Measurements from ENCODE around the gene TMEM266.

TMEM266 gene

DNA sequence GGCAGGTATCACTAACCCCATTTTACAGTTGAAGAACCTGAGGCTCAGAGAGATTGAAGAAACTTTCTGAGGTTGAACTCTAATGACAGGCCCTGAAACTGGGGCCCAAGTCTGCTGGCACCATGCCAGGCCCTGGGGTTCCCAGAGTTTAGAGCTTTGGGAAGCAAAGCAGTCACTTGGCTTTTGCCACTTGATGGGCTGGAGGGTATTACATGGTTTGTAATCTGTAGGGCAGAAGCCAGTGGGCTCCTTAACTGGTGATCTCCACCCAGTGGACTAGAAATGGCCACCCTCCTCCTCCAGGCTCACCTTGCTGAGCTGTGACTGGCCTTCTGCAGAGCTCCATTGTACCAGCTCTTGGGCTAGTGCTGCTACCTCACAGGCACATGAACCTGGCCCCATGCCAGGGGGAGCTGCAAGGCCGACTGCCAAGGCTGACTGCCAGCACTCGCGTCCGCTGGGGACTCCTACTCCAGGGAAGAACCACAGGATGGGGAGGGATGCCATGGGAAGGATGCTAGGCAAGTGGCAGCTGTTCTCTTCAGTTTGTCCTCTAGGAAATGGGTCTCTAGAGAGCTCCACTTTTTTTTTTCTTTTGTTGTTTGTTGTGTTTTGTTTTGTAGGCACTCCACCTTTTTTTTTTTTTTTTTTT, 146.7 kb downstream of the TMEM266 start:
- DNase-seq = no peak

DNA sequence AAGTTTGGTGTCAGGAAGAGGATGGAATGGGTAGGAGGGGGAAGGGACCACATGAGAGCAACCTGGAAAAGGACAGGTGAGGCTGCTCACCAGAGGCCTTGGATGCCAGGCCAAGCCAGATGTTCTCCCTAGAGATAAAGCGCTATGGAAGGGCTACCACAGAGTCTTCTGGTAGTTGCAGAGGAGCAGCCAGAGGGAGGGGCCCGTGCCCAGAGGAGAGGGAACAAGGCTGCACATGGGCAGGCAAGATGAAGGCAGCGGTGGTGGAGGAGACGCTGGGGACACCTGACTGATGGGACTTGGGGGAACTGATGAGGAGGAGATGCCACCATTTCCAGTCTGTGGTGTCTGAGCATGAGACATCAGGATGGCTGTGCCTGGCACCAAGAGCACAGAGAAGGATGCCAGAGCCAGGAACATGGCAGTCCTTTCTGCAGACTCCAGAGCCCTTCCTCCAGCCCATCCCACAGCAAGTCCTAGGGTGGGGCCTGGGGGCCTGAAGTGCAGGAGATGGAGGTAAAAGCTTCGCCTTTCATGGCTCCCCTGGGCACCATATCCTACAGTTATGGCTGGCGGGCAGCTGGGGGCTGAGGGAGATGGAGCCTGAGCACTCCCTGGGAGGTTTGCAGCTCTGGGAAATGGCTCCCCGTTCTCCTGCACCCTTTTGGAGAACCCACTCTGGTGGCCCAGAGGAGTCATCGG, 148.4 kb downstream of the TMEM266 start:
- no peak for DNase-seq

GRCh38 chr15:76208786-76209424, 149.1 kb downstream of the TMEM266 start:
- DNase-seq = no peak

- DNase-seq = no peak
These were observed 149.7 kb downstream of the TMEM266 start for GRCh38 chr15:76209523-76209922.

DNA sequence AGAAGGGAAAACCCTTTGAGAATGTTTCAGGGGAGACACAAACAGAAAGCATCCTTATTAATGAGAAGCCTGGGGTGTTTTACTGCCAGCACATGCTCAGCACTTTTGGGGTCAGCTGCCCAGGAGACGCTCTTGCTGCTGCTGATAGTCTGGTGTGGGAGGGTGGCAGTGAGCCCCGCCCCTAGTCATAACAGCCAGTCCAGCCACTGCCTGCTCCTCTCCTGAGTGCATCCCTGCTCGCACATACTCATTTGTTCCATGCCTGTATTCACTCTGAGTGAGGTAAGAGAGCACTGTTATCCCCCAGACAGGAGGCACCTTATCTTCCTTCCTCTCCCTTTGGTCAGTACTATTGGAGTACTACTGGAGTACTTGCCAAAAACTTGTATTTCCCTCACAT, 150.2 kb downstream of the TMEM266 start:
- no peak for DNase-seq

GRCh38 chr15:76215634-76216033, 155.8 kb downstream of the TMEM266 start:
- DNase-seq = no peak

DNA sequence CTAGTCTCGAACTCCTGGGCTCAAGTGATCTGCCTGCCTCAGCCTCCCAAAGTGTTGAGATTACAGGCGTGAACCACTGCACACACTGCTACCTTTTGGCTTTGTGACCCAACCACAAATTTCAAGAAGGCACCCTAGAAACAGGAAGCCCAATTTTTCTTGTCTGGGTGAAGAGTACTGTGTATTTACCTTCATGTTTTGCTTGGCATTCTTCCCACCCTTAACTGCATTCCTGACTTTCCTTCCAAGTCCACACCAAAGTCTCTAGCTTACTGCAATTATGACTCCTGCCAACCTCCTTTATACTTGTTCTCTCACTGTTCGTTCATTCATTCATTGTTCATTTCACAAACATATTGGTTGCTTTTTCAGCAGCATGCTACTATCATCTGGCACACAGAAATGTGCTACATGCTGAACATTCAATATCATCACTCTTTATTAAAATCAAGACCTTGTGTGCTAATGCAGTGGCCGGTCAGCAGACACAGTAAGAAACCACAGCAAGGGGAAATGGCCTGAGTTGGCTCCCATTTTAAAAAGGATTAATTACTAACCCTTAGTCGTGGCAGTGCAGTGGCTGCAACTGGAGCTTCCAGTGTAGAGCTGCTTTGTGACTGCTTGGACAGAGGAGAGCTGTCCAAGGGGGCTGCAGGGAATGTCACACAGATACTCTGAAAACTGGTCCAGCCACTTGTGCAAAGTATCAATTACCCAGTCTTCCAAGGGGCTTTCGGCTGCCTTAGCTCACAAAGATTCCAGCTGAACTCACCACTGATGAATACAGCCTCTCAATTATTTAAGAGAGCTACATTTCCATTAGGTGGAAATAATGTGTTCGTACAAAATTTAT, 157.5 kb downstream of the TMEM266 start:
- DNase-seq = no peak

DNA sequence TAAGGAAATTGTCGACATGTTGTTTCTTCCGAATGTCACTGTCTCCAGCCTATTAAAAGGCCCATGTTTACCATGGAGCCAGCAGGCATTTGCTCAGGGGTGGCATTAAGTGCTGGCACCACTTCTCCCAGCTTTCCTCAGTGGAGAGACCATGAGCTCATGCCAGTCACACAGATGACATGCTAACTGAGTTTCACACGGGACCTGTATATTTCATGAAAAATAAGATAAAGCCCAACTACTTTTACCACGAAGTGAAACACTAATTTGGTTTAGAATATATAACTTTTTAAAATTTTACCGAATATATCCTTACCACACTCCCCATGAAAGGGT, 158.1 kb downstream of the TMEM266 start:
- DNase-seq = no peak

- DNase-seq = no peak
These were observed 161.4 kb downstream of the TMEM266 start for GRCh38 chr15:76221085-76221767.

GRCh38 chr15:76222159-76222558, 162.4 kb downstream of the TMEM266 start:
- DNase-seq = no peak

GRCh38 chr15:76223521-76223920, 163.7 kb downstream of the TMEM266 start:
- no peak for DNase-seq

DNA sequence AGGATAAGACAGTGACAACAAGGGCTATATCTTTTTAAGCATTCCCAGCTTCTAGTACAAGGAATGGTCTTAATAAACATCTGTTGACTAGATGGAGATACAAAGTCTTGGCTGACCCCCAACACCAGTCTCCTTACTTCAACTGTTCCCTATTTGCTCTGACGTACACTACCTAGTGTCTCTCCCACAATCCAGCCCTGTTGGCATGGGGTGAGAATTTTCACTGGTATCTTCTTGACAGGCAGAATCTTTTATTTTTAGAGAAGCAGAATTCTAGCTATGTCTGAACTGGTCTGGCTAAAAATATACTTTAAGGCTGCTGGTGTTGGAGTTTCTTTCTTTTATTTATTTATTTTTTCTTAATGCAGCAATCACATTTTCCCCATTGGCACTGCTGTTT, 169.5 kb downstream of the TMEM266 start:
- DNase-seq = no peak

DNA sequence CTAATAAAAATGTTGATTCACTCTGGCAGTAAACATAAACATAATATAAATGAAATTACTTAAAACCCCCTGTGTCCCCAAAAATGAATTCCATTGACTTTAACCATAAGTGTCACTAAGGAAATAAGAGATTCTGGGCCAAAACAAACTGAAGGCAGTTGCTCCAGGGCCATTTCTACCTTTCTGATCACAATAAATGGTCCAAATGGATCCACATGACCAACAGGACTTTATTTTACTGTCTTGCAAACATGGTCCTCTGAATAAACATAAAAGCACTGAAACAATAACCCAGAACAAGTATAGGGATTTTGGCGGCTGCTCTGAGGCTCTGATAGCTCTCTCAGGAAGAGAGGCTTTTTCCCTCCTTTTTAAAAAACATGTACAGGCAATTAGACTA, 174.1 kb downstream of the TMEM266 start:
- DNase-seq = no peak

DNA sequence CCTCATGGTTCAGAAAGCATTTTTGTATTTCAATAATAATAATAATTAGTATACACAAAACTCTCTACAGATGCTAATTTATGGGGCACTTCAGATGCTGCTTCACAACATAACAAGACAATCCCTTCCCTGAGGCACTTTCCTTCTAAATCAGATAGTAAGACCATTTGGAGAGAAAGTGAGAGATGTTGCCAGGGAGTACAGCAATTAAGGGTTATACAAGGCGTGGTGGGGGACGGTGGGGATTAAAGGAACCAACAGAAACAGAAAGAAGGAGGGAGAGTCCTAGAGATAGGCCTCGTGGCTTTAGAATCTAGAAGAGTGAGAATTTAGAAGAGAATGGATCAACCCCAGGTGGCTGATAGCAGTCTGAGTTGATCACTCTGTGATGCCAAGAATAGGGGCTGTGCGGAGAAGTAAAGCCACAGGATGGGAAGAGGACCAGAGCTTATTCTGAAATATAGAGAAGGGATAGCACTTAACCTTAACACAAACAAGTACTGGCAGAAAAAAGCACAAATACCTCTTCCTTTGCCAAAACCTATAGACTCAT, 174.6 kb downstream of the TMEM266 start:
- no peak for DNase-seq

- no peak for DNase-seq
These were observed 175.5 kb downstream of the TMEM266 start for GRCh38 chr15:76235186-76235826.

DNA sequence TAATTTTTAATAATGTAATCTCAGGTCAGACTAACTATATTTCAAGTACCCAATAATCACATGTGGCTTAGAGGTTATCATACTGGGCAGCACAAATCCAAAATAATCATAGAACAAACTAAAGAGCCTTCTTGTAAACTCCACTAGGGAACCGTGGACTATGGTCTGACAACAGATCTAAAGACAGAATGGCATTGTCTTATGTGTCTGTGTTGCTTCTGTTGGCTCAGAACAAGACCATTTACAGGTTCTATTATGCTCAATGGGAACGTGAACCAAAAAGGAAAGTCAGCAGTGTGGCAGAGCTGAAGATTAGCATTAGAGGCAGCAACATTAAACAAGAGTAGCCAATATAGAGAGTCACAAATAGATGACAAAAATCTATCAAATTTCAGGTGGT, 176.6 kb downstream of the TMEM266 start:
- DNase-seq = no peak

DNA sequence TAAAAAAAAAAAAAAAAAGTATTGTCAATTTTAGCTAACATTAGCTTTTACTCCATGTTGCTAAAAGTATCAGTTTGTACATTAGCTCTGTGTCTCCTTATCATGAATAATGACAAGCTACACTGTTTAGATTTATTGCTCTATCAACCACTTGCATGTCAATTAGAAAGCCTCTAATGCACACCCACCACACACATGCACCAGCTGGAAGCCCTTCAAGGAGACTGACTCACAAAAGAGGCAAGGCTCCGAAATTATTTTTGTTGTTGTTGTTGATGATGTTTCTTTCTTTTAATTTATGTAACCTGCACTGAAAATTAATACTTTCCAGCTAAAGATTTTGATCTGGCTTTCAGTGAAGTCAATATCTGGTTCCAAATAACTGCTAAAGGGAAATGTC, 180.0 kb downstream of the TMEM266 start:
- no peak for DNase-seq

- no peak for DNase-seq
These were observed 185.4 kb downstream of the TMEM266 start for GRCh38 chr15:76245072-76245610.

DNA sequence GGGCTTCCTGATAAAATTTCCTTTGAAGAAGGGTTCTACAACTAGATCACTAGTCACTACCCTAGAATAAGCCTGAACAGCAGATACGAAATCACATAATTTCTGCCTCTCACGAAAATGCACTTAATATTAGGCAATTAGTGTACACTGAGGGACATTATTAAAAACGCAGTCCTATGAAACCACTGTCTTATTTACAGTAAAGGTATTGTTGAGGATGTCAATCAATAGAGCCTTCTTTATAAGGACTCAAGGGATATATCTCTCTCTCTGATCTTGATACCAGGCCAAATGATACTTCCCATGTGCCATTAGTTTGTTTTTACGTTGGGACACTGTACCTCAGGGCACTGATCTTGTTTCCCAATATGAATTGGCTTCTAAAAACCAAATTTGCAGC, 191.9 kb downstream of the TMEM266 start:
- DNase-seq = no peak

GRCh38 chr15:76252249-76252648, 192.5 kb downstream of the TMEM266 start:
- no peak for DNase-seq

DNA sequence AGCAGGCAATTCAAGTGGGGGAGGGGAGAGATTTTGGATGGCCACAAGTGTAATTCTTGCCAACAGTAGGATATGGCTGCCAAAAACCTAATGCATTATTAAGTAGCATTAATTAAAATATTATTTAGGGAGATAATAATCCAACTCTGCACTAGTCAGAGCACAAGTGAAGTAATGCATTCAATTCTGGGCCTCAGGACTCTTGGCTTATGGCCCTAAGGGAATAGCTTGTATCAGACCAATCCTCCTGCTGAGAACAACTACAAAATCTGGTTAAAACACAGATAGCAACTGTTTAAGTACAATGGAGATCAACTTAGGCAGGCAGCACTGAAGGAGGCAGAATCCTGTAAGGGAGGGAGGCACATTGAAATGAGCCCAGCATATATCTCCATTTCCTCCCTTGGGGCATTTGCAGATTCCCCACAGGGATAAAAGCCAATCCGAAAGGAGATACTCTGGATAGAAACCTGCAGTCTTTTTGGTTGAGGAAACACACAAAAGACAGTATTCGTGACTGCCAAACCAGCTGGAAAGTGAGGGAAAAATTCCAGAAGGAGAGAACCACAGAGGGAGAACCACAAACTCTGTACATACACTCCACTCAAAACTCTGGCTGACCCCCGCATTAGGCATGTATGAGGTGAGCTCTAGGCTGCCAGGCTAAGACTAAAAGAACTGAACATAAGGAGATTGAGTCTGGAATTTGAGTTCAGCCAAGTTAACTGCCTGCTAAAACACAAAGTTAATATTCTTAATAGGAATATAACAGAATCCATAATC, 194.1 kb downstream of the TMEM266 start:
- no peak for DNase-seq

Measured in stimulated activated naive CD4-positive, alpha-beta T cell treated with Interleukin-2 at 50 U/mL for 16 hours (primary cell).